ENCODE data around the gene FBXO39. TPM values are rescaled to one million over a fixed set of nuclear protein-coding genes. Genes with fewer than 3 reads are reported as not detected.

The FBXO39 gene
- total RNA-seq, 1 experiment from 2014 or later, result not detected

DNA sequence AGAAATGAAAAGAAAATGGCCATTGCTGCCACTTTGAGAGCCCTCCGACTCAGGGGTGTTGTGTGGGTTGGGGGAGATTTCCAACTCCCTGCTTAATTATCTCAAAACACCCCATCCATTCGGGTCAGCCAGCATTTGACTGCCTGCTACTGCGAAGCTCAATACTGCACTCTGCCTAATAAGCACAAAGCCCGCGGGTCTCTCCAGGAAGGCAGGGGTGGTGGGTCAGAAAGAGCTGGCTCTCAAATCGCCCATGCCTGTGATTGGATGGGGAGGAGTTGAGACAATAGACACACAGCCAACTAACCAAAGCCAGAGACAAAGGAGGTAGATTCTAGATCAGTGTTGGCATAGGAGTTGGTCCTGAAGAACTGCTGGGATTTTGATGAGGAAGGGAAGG is 22.5 kb upstream of the FBXO39 start:
- TF ChIP-seq CTCF (conservative IDR thresholded peaks at IDR 0.05; ENCODE audit: low read depth, low read length), result no peak
- TF ChIP-seq EZH2 (IDR thresholded peaks at IDR 0.05; ENCODE audit: borderline replicate concordance, low read depth, low read length, poor library complexity, severe bottlenecking), result no peak
- H3K27me3 ChIP-seq (replicated peaks; ENCODE audit: insufficient read depth, low read depth, low read length, poor library complexity), result no peaks in the 10 kb centered on the region
- no peak for DNase-seq (ENCODE audit: low spot score)
- ChIA-PET POLR2A (ENCODE audit: low non-redundant PET) (no interaction called here), CTCF (no interaction called here)
- peak overlapping the region; percentile 57 for H3K27ac ChIP-seq (ENCODE audit: low read depth, low read length, poor library complexity, severe bottlenecking)
- BruUV-seq (replicated peaks), result no TSS peak
- no peaks in the 10 kb centered on the region for H3K9me3 ChIP-seq (ENCODE audit: low read depth, low read length, poor library complexity, severe bottlenecking)
- peaks cover 16% of the 10 kb centered on the region for H3K4me1 ChIP-seq (ENCODE audit: insufficient read depth, low read length, poor library complexity, severe bottlenecking)
- H3K4me3 ChIP-seq (ENCODE audit: low read depth, low read length, poor library complexity, severe bottlenecking), result no peak overlapping the region
- no peaks in the 10 kb centered on the region for H3K36me3 ChIP-seq (ENCODE audit: insufficient read depth, low read length, poor library complexity, severe bottlenecking)
- intact Hi-C loops (cut with micrococcal nuclease; ENCODE audit: unreplicated experiment), result no loop called here

GRCh38 chr17:6755281-6755680 is 20.7 kb upstream of the FBXO39 start:
- intact Hi-C loops (cut with micrococcal nuclease; ENCODE audit: unreplicated experiment), result no loop called here
- Histone ChIP-seq H3K4me3 (ENCODE audit: low read depth, low read length, poor library complexity, severe bottlenecking) (no peak overlapping the region), H3K36me3 (ENCODE audit: insufficient read depth, low read length, poor library complexity, severe bottlenecking) (no peaks in the 10 kb centered on the region), H3K4me1 (ENCODE audit: insufficient read depth, low read length, poor library complexity, severe bottlenecking) (peaks cover 16% of the 10 kb centered on the region), H3K27me3 (replicated peaks; ENCODE audit: insufficient read depth, low read depth, low read length, poor library complexity) (no peaks in the 10 kb centered on the region), H3K27ac (ENCODE audit: low read depth, low read length, poor library complexity, severe bottlenecking) (no peak overlapping the region), H3K9me3 (ENCODE audit: low read depth, low read length, poor library complexity, severe bottlenecking) (no peaks in the 10 kb centered on the region)
- BruUV-seq (replicated peaks), result no TSS peak
- ChIA-PET CTCF (no interaction called here), POLR2A (ENCODE audit: low non-redundant PET) (no interaction called here)
- TF ChIP-seq EZH2 (IDR thresholded peaks at IDR 0.05; ENCODE audit: borderline replicate concordance, low read depth, low read length, poor library complexity, severe bottlenecking) (no peak), CTCF (conservative IDR thresholded peaks at IDR 0.05; ENCODE audit: low read depth, low read length) (no peak)
- DNase-seq (ENCODE audit: low spot score), result peak; percentile 33

DNA sequence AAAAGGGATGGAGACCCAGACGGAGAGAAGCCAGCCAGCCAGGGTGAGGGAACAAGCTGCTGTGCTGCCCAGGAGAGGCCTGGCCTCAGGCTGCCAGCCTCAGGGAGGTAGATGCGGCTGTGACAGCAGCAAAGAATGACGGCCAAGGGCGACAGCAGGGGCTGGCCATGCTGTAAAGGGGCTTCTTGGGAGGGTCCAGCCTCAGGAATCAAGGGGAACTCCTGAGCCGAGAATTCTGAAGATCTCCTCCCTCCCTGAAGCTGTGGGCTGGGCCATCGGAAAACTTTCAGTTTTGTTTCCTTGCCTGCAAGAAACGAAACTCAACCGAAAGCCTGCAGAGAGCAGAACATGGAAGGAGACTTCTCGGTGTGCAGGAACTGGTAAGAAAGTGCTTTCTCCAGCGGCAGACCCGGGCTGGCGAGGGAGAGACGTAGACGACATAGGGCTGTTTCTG is 20.3 kb upstream of the FBXO39 start, which contains the start of gene XAF1:
Gene XAF1 (plus strand): TSS at position 316 of the 454 bp plus-strand sequence. CDS start 33 bp downstream, at position 349.
- H3K27me3 ChIP-seq (replicated peaks; ENCODE audit: insufficient read depth, low read depth, low read length, poor library complexity), result no peaks in the 10 kb centered on the region
- no peaks in the 10 kb centered on the region for H3K36me3 ChIP-seq (ENCODE audit: insufficient read depth, low read length, poor library complexity, severe bottlenecking)
- ChIA-PET CTCF (no interaction called here), POLR2A (ENCODE audit: low non-redundant PET) (no interaction called here)
- no peak within 1 kb of the TSS for H3K4me3 ChIP-seq (ENCODE audit: low read depth, low read length, poor library complexity, severe bottlenecking)
- DNase-seq (ENCODE audit: low spot score), result no peak
- H3K9me3 ChIP-seq (ENCODE audit: low read depth, low read length, poor library complexity, severe bottlenecking), result no peaks in the 10 kb centered on the region
- intact Hi-C loops (cut with micrococcal nuclease; ENCODE audit: unreplicated experiment), result no loop called here
- no TSS peak for BruUV-seq (replicated peaks)
- TF ChIP-seq EZH2 (IDR thresholded peaks at IDR 0.05; ENCODE audit: borderline replicate concordance, low read depth, low read length, poor library complexity, severe bottlenecking), result no peak
- no peak within 1 kb of the TSS for H3K27ac ChIP-seq (ENCODE audit: low read depth, low read length, poor library complexity, severe bottlenecking)
- peaks cover 16% of the 10 kb centered on the region for H3K4me1 ChIP-seq (ENCODE audit: insufficient read depth, low read length, poor library complexity, severe bottlenecking)

DNA sequence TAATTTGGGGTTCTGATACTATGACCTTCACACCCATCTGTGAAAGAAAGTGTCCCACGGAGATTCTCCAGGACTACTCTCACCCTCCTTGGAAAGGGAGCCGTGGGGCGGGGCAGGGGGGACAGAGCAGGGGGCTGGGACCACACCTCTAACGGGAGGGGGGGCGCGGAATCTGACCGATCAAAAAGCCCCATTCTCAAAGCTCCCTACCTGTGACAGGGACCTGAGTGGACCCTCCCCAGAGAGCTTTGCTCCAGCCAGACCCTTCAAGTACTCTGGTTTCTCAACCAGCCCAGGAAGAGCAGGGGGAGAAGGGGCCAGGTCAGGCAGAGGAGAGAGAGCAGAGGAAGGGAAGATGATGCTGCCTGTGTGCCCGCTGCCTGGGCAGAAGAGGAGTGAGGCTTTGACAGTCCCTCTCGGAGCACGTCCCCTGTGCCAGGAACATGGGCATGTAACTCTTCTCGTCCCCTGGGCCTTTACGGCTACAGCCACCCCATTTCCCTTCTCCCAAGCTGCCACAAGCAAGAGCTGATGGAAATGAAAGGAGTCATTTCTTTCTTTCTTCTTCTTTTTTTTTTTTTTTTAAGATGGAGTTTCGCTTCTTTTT is 19.5 kb upstream of the FBXO39 start:
- no peaks in the 10 kb centered on the region for H3K9me3 ChIP-seq (ENCODE audit: low read depth, low read length, poor library complexity, severe bottlenecking)
- peaks cover 16% of the 10 kb centered on the region for H3K4me1 ChIP-seq (ENCODE audit: insufficient read depth, low read length, poor library complexity, severe bottlenecking)
- intact Hi-C loops (cut with micrococcal nuclease; ENCODE audit: unreplicated experiment), result no loop called here
- TF ChIP-seq CTCF (conservative IDR thresholded peaks at IDR 0.05; ENCODE audit: low read depth, low read length), result no peak
- no peak for TF ChIP-seq EZH2 (IDR thresholded peaks at IDR 0.05; ENCODE audit: borderline replicate concordance, low read depth, low read length, poor library complexity, severe bottlenecking)
- no TSS peak for BruUV-seq (replicated peaks)
- ChIA-PET POLR2A (ENCODE audit: low non-redundant PET) (no interaction called here), CTCF (no interaction called here)
- H3K27me3 ChIP-seq (replicated peaks; ENCODE audit: insufficient read depth, low read depth, low read length, poor library complexity), result no peaks in the 10 kb centered on the region
- H3K27ac ChIP-seq (ENCODE audit: low read depth, low read length, poor library complexity, severe bottlenecking), result no peak overlapping the region
- H3K4me3 ChIP-seq (ENCODE audit: low read depth, low read length, poor library complexity, severe bottlenecking), result no peak overlapping the region
- H3K36me3 ChIP-seq (ENCODE audit: insufficient read depth, low read length, poor library complexity, severe bottlenecking), result no peaks in the 10 kb centered on the region
- no peak for DNase-seq (ENCODE audit: low spot score)
